Measurements from ENCODE around the gene STXBP1.
A peak's percentile ranks its signal among the peaks of the same experiment; 100 is the strongest.

Gene STXBP1

GRCh38 chr9:127683723-127684122, 71.6 kb downstream of the STXBP1 start:
- ChIA-PET POLR2A (ENCODE audit: low non-redundant PET) (no interaction called here), CTCF (interaction anchor here (0.6 to 1.6 kb wide), 3 partner anchors 83 to 363 kb away, joined by 3 to 7 read pairs (median 4); no protein-coding TSS in a partner anchor)
- TF ChIP-seq CTCF (conservative IDR thresholded peaks at IDR 0.05; ENCODE audit: low read depth), result no peak
- no peak for DNase-seq (ENCODE audit: low spot score)
- H3K27ac ChIP-seq, result peak overlapping the region; percentile 15

GRCh38 chr9:127684576-127684975, 72.5 kb downstream of the STXBP1 start:
- POLR2A ChIA-PET (ENCODE audit: low non-redundant PET), result no interaction called here
- CTCF ChIA-PET, result interaction anchor here (0.6 to 1.6 kb wide), 5 partner anchors 8 to 336 kb away, joined by 3 to 7 read pairs (median 3); no protein-coding TSS in a partner anchor

DNA sequence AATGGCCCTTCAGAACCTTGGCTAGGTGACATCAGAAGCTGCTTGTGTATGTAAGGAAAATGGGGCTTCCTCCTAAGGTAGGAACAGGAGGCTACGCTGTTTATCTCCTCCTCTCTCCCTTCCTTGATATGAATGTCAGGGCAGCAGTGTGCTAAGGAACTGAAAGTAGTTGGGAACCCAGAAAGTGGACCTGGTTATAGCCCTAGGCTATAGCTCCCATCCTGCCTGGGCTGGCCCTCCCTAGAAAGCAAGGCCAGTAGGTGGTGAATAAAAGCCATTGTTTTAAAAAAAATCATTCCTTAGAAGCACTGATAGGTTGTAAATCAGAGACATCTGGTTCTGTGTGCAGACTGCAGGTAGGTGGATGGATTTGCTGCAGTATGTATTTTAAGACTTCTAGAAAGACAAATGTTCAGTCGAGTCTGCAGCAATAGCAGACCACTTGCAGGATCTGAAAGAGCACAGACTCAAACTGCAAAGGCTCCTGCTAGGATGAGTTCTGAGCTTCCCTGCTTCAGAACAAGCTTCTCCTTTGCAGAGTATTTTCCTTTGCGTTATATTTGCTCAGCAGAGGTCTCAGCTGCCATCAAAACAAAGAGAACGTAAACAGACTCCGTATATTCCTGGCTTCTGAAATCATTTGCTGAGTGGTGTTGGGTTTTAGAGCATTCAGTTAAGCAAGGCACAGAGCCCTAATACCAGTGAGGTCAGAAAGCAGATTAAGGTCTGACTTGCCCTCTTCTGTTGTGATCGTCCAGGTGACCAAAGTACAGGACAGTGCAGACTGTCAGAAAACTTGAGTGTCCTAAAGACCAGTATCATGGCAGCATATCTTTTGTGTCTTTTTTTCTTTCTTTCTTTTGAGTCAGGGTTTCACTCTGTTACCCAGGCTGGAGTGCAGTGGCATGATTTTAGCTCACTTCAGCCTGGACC, 74.7 kb downstream of the STXBP1 start:
- POLR2A ChIA-PET (ENCODE audit: low non-redundant PET), result interaction anchor here (0.5 to 0.6 kb wide), 3 partner anchors 8 to 871 kb away, joined by 3 read pairs; no protein-coding TSS in a partner anchor
- peak overlapping the region; percentile 4; the same call in 1 of the 2 replicates for H3K27ac ChIP-seq
- TF ChIP-seq CTCF (conservative IDR thresholded peaks at IDR 0.05; ENCODE audit: low read depth), result no peak
- DNase-seq (ENCODE audit: low spot score), result peak; percentile 46
- CTCF ChIA-PET, result interaction anchor here (0.6 to 1.0 kb wide), 2 partner anchors 30 to 48 kb away, joined by 3 to 5 read pairs; partner anchors contain the start of gene TOR2A

More at GRCh38 chr9:127684576-127684975, 72.5 kb downstream of the STXBP1 start:
- 0 out of 2 replicates have a peak overlapping the region, but pooled peaks have one; percentile 5 for H3K27ac ChIP-seq
- no peak for TF ChIP-seq CTCF (conservative IDR thresholded peaks at IDR 0.05; ENCODE audit: low read depth)
- peak; percentile 74 for DNase-seq (ENCODE audit: low spot score)

- H3K27ac ChIP-seq, result no peak overlapping the region
- POLR2A ChIA-PET (ENCODE audit: low non-redundant PET), result no interaction called here
- no peak for TF ChIP-seq CTCF (conservative IDR thresholded peaks at IDR 0.05; ENCODE audit: low read depth)
- DNase-seq (ENCODE audit: low spot score), result no peak
- CTCF ChIA-PET, result no interaction called here
Observed at GRCh38 chr9:127689329-127690000, 77.4 kb downstream of the STXBP1 start.

GRCh38 chr9:127690735-127691134, 78.7 kb downstream of the STXBP1 start:
- TF ChIP-seq CTCF (conservative IDR thresholded peaks at IDR 0.05; ENCODE audit: low read depth), result no peak
- ChIA-PET POLR2A (ENCODE audit: low non-redundant PET) (no interaction called here), CTCF (no interaction called here)
- H3K27ac ChIP-seq, result no peak overlapping the region
- no peak for DNase-seq (ENCODE audit: low spot score)

- no peak overlapping the region for H3K27ac ChIP-seq
- TF ChIP-seq CTCF (conservative IDR thresholded peaks at IDR 0.05; ENCODE audit: low read depth), result no peak
- DNase-seq (ENCODE audit: low spot score), result no peak
- ChIA-PET CTCF (no interaction called here), POLR2A (ENCODE audit: low non-redundant PET) (interaction anchor here (0.7 kb wide), 1 partner anchor 29 kb away, joined by 3 read pairs; no protein-coding TSS in a partner anchor)
Observed at GRCh38 chr9:127692071-127692470, 80.0 kb downstream of the STXBP1 start.
